NB4 (cell line): ENCODE results near the gene CEP89.
"Not testable (repeated sequence)": the region's sequence is repeated elsewhere in the genome, so short reads cannot be mapped to it uniquely, and the experiment has no call there.

Experiments
- DNase-seq: peaks from one replicate; pipeline ENCODE4 v3.0.0; 2010; ENCODE audit warnings: low read depth
- H3K4me3 ChIP-seq: one replicate; pipeline ENCODE4 v1.5.1; 2011; ENCODE audit warnings: mild to moderate bottlenecking, low read depth, low read length, moderate library complexity
- MAX ChIP-seq: IDR thresholded peaks from 2 replicates; pipeline ENCODE4 v1.6.1; 2011; ENCODE audit warnings: low read depth, low read length
- MYC ChIP-seq: IDR thresholded peaks from 2 replicates; pipeline ENCODE4 v1.6.1; 2011; ENCODE audit warnings: low read depth, low read length
- POLR2A ChIP-seq: IDR thresholded peaks from 2 replicates; pipeline ENCODE4 v1.6.1; 2011; ENCODE audit warnings: mild to moderate bottlenecking; ENCODE audit not compliant: insufficient read length; ENCODE audit errors: extremely low read depth
- TF ChIP-seq, protein P1 (sequence below): IDR thresholded peaks from one replicate; pipeline ENCODE4 v1.5.1; 2012; ENCODE audit warnings: low read depth, low read length

Gene CEP89

DNA sequence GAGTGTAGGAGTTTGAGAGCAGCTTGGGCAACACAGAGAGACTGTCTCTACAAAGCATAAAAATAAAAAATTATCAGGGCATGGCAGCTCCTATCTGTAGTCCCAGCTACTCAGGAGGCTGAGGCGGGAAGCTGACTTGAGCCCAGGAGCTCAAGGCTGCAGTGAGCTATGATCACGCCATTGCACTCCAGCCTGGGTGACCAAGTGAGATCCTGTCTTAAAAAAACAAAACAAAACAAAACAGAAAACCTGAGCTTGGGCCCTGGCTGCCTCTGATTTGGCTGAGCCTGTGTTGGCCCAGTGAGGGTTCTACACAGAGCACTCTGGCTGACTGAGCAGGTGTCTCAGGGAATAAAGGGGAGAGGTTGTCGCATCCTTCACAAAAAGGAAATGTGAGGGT is 110.2 kb downstream of the CEP89 start:
- no peak for DNase-seq
- TF ChIP-seq, protein P1, sequence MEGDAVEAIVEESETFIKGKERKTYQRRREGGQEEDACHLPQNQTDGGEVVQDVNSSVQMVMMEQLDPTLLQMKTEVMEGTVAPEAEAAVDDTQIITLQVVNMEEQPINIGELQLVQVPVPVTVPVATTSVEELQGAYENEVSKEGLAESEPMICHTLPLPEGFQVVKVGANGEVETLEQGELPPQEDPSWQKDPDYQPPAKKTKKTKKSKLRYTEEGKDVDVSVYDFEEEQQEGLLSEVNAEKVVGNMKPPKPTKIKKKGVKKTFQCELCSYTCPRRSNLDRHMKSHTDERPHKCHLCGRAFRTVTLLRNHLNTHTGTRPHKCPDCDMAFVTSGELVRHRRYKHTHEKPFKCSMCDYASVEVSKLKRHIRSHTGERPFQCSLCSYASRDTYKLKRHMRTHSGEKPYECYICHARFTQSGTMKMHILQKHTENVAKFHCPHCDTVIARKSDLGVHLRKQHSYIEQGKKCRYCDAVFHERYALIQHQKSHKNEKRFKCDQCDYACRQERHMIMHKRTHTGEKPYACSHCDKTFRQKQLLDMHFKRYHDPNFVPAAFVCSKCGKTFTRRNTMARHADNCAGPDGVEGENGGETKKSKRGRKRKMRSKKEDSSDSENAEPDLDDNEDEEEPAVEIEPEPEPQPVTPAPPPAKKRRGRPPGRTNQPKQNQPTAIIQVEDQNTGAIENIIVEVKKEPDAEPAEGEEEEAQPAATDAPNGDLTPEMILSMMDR: no peak
- TF ChIP-seq POLR2A: no peak
- no peak for TF ChIP-seq MYC
- no peak for TF ChIP-seq MAX
- H3K4me3 ChIP-seq: no peak overlapping the region

- no peak overlapping the region for H3K4me3 ChIP-seq
- TF ChIP-seq POLR2A: no peak
- TF ChIP-seq MYC: no peak
- TF ChIP-seq, protein P1: no peak
- no peak for TF ChIP-seq MAX
- DNase-seq: no peak
These were observed 112.2 kb downstream of the CEP89 start for GRCh38 chr19:32859591-32859990.

GRCh38 chr19:32858559-32858958 is 113.2 kb downstream of the CEP89 start:
- H3K4me3 ChIP-seq: no peak overlapping the region
- TF ChIP-seq MYC (no peak), POLR2A (no peak), MAX (no peak)
- TF ChIP-seq, protein P1: no peak
- no peak for DNase-seq

GRCh38 chr19:32858155-32858554 is 113.6 kb downstream of the CEP89 start:
- TF ChIP-seq, protein P1: no peak
- TF ChIP-seq MAX: no peak
- no peak for TF ChIP-seq MYC
- TF ChIP-seq POLR2A: no peak
- no peak overlapping the region for H3K4me3 ChIP-seq

DNA sequence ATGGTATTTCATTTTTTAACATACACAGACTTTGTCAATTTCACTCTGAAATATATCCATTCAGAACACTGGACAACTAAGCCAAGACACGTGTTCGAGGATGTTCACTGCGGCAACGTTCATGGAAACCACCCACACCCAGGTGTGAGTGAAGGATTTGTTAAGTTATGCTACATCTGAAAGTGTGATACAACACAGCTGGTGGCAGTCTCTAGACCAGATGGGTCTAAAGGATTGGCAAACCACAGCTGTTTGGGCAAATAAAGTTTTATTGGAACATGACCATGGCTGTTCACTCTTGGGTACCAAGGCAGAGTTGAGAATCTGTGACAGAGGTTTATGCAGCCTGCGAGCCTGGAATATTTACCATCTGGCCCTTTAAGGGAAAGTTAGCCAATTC is 114.2 kb downstream of the CEP89 start:
- DNase-seq: no peak
- no peak overlapping the region for H3K4me3 ChIP-seq
- TF ChIP-seq POLR2A: no peak

More at GRCh38 chr19:32858155-32858554, 113.6 kb downstream of the CEP89 start:
- DNase-seq: no peak

GRCh38 chr19:32856818-32857217 is 114.9 kb downstream of the CEP89 start:
- not testable (repeated sequence) for H3K4me3 ChIP-seq, DNase-seq

GRCh38 chr19:32852216-32852615 is 119.5 kb downstream of the CEP89 start:
- TF ChIP-seq, protein P1: no peak
- TF ChIP-seq MAX (no peak), MYC (no peak), POLR2A (no peak)
- no peak overlapping the region for H3K4me3 ChIP-seq
- no peak for DNase-seq

DNA sequence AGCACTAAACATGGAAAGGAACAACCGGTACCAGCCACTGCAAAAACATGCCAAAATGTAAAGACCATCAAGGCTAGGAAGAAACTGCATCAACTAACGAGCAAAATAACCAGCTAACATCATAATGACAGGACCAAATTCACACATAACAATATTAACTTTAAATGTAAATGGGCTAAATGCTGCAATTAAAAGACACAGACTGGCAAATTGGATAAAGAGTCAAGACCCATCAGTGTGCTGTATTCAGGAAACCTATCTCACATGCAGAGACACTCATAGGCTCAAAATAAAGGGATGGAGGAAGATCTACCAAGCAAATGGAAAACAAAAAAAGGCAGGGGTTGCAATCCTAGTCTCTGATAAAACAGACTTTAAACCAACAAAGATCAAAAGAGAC is 123.7 kb downstream of the CEP89 start:
- H3K4me3 ChIP-seq, DNase-seq: not testable (repeated sequence)
